CD4-positive, alpha-beta T cell treated with Interleukin-4 for 4 hours (primary cell): ENCODE measurements around the gene TSEN2.

Experiments used
- DNase-seq: peaks from one replicate; pipeline ENCODE4 v3.0.0-alpha.2; 2020

Gene TSEN2

DNA sequence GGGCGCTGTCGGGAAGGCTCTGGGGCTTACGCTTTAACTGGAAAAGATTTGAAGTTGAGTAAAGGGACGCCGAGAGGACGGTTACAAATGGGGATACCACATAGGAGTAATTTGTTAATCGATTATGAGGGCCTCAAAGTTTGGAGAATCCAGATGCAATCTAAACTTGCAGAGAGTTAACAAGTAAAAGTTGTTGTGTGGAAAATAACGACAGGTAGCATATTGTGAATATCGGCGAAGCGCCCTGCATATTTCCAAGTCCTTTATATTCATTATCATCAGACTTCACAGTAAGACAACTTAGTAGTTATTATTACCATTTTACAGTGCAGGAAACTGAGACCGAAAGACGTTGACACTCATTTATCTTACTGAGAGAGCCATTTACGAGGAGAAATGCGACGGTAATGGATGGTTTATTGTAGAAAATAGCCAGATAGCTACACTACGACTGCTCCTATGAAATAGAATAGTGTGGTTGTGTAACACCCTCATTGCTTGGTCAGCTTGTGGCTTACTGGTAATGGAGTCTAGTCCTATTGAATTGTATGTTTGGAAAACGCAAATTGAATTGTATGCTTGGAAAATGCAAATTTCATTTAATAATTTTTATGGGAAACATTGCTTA, 73.3 kb downstream of the TSEN2 start:
- DNase-seq: no peak

GRCh38 chr3:12558706-12559105, 74.4 kb downstream of the TSEN2 start:
- DNase-seq: no peak

DNA sequence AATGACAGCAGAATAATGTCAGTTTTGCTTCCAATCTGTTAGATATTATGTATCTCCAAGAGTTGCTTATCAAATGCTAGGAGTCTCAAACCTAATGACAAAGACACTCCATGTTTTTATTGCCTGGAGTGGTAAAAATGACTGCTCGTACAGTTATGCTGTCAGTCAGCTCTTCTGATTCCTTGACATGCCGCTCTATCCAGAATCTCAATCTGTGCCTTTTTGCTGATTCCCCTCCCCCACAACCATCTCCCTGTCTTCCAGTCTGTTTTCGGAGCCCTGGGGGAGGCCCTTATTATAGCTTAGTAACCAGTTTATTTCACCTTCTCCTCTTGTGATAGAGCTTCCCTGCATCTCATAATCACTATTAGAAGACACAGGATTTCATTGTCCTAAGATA, 75.2 kb downstream of the TSEN2 start:
- DNase-seq: no peak

DNA sequence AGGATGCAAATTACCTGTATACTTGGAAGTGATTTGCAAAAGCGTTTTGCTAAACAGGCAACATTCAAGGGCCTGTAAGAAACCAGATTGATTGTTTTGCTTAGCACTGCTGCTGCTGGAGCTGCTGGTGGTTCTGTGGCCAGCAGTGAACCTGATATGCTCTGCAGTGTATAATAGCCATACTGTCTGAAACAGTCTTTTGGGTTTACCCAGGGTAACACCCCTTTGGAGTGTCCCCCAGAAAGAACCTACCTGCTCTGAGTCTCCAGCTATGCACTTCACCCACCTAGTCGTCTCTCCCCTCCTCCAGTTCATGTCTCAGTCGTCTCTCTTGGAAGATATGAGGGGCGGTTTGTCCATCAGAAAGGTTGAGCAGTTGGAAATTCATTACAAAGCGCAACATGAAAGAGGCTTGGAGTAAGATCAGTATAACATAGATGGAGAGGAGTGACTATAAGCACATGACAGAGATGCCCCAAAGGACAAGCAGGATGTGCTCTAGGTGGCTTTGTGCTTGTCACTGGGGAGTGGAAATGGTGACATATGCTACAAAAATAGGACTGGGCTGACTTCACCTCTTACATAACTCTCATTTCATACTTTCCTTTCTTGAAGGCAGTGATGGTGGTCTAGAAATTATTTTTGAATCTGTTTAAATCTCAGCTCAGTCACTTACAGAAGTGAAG, 76.4 kb downstream of the TSEN2 start:
- DNase-seq: no peak

DNA sequence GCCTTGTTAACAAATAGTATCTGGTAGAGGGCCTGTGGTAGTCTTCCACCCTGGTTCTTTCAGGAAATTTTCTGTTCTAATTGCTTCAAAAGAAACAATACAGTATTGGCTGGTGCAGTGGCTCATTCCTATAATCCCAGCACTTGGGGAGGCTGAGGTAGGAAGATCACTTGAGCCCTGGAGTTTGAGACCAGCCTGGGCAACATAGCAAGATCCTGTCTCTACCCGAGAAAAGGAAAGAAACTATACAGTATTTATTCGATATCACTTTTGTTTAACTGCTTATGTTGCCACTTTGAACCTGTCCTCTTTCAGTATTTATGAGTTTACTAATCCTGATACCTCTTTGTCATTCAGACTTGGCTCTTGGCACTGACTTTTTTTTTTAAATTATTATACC, 77.1 kb downstream of the TSEN2 start:
- DNase-seq: no peak

DNA sequence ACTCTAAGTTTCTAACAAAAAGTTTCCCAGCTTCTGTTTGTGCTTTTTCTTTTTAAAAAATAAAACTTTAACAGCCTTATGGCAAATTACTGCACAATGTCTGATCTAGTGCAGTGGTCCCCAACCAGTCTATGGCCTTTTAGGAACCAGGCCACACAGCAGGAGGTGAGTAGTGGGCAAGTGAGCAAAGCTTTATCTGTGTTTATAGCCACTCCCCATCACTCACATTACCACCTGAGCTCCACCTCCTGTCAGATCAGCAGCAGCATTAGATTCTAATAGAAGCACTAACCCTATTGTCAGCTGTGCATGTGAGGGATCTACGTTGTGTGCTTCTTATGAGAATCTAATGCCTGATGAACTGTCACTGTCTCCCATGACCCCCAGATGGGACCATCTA, 78.2 kb downstream of the TSEN2 start:
- no peak for DNase-seq

DNA sequence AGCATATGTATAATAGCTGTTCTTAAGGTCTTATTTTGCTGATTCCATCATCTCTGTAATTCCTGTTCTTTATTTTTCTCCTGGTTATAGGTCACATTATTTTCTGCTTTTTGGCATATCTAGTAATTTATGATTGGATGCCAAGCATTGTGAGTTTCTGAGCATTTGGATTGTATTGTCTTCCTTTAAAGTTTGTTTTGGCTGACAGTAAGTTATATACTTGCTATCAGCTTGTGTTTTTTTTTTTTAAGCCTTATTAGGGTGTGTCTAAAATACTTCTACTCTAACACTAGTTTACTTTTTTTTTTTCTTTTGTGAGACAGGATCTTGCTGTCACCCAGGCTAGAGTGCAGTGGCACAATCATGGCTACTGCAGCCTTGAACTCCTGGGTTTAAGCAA, 82.7 kb downstream of the TSEN2 start:
- DNase-seq: no peak

DNA sequence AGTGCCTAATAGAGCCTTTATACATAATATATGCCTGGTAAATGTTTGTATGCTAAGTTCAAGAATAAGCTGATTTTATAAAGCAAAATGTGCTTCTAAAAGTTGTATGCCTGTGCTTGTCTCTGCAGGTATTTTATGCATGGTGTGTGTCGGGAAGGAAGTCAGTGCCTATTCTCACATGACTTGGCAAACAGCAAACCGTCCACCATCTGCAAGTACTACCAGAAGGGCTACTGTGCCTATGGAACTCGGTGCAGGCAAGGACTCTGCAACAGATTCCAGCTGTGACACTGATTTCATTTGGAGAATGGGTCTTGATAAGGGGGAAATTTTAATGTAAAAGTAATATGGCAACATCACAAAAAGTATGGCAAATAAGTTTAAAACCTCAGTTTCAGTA, 84.5 kb downstream of the TSEN2 start:
- no peak for DNase-seq

DNA sequence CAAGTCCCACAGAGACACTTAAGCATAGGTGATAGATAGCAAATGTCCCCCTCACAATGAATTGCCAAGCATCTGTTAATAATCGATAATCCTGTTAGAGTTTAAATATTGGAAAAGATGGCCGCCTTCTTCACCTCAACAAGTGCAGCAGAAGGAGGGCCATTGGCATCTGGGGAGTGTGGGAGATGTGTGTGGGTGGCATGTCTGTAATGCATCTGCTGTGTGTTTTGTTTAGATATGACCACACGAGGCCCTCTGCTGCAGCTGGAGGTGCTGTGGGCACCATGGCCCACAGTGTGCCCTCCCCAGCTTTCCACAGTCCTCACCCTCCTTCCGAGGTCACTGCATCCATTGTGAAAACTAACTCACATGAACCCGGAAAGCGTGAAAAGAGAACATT, 85.6 kb downstream of the TSEN2 start:
- DNase-seq: no peak

DNA sequence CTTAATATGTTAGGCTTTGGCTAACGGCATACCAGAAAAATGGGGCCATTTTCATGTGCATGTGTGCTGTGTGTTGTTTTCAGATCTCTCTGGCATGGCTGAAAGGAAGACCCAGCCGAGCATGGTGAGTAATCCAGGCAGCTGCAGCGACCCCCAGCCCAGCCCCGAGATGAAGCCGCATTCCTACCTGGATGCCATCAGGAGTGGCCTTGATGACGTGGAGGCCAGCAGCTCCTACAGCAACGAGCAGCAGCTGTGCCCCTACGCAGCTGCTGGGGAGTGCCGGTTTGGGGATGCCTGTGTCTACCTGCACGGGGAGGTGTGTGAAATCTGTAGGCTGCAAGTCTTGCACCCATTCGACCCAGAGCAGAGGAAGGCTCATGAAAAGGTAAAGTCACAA, 87.7 kb downstream of the TSEN2 start:
- DNase-seq: no peak

DNA sequence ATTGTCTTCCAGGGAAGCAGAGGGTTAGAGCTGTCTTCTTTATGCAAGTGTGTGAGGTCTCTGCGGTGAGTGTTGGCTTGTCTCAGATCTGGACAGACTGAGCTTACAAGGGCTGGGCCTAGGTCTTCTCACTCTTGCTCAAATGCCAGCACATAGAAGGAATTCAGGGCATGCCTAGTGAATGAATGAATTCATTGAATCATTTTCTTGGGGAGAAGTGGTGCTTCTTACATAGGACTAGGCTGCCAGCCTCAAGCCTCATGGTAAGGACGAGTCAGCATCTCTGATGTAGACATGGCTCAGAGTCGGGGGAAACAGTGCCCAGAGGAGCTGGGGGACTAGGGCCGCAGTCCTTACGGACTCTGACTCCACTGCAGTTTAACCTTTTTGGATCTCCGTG, 89.9 kb downstream of the TSEN2 start:
- DNase-seq: no peak

DNA sequence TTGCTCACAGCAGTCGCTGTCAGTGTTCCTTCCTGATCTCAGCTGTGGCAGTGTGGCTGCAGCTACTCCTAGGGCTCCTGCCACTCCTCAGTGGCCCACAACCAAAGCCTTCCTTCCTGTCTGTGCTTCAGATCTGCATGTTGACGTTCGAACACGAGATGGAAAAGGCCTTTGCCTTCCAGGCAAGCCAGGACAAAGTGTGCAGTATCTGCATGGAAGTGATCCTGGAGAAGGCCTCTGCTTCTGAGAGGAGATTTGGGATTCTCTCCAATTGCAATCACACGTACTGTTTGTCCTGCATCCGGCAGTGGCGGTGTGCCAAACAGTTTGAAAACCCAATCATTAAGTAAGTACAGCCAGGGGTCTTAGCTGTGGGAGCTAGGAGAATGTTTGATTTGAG, 90.4 kb downstream of the TSEN2 start:
- no peak for DNase-seq

- DNase-seq: no peak
Observed at GRCh38 chr3:12577379-12577778, 93.1 kb downstream of the TSEN2 start.

GRCh38 chr3:12578742-12579141, 94.5 kb downstream of the TSEN2 start:
- no peak for DNase-seq

DNA sequence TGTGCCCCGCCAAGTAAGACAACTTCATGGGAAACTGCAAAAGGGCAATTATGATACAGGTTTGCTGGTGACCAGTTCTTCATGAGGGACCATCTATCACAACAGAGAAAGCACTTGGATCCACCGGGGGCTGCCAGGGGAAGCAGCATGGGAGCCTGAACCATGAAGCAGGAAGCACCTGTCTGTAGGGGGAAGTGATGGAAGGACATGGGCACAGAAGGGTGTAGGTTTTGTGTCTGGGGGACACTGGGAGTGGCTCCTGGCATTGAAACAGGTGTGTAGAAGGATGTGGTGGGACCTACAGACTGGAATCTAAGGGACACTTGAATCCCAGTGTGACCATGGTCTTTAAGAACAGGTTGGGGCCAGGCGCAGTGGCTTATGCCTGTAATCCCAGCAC, 95.2 kb downstream of the TSEN2 start:
- no peak for DNase-seq

DNA sequence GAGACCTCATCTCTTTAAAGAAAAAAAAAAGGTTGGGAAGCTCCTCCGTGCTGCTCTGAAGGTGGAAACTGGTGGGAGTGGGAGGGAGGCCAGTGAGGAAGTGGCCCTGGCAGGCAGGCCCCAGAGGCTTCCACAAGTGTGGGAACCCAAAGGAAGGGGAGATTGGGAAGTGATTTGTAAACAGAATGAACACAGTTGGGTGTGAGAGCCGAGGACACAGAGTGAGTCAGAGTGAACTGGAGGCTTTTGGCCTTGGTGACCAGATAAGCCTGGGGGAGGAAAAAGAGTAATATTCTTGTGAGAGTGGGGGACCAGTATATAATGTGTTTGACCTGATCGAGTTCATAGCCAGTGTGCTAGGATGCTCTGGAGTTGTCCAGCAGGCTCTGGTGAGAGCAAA, 95.6 kb downstream of the TSEN2 start:
- DNase-seq: no peak

- no peak for DNase-seq
Observed at GRCh38 chr3:12582730-12583129, 98.5 kb downstream of the TSEN2 start.
